ENCODE results near the gene DOCK1.

- TF ChIP-seq, protein P1, sequence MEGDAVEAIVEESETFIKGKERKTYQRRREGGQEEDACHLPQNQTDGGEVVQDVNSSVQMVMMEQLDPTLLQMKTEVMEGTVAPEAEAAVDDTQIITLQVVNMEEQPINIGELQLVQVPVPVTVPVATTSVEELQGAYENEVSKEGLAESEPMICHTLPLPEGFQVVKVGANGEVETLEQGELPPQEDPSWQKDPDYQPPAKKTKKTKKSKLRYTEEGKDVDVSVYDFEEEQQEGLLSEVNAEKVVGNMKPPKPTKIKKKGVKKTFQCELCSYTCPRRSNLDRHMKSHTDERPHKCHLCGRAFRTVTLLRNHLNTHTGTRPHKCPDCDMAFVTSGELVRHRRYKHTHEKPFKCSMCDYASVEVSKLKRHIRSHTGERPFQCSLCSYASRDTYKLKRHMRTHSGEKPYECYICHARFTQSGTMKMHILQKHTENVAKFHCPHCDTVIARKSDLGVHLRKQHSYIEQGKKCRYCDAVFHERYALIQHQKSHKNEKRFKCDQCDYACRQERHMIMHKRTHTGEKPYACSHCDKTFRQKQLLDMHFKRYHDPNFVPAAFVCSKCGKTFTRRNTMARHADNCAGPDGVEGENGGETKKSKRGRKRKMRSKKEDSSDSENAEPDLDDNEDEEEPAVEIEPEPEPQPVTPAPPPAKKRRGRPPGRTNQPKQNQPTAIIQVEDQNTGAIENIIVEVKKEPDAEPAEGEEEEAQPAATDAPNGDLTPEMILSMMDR (conservative IDR thresholded peaks at IDR 0.05), result no peak
- no peak for TF ChIP-seq ZFX (IDR thresholded peaks at IDR 0.05)
These were observed 360.1 kb downstream of the DOCK1 start for GRCh38 chr10:127265288-127265687.

Measured in C4-2B (cell line).